Cerebellar cortex (tissue), 1 donor: Measurements from ENCODE around the gene PARP12.

Experiments
- DNase-seq: peaks from one replicate; pipeline ENCODE4 v3.0.0-alpha.2; 2015; ENCODE audit warnings: low spot score

PARP12 gene

GRCh38 chr7:140035400-140036223 lies 27.1 kb downstream of the PARP12 start:
- DNase-seq, result no peak

- no peak for DNase-seq
These were observed 28.3 kb downstream of the PARP12 start for GRCh38 chr7:140034421-140034820.

GRCh38 chr7:140033779-140034363 lies 28.9 kb downstream of the PARP12 start:
- no peak for DNase-seq

GRCh38 chr7:140033036-140033435 lies 29.7 kb downstream of the PARP12 start:
- DNase-seq, result no peak

GRCh38 chr7:140031364-140031763 lies 31.4 kb downstream of the PARP12 start:
- no peak for DNase-seq

- DNase-seq, result no peak
These were observed 33.7 kb downstream of the PARP12 start for GRCh38 chr7:140029072-140029471.

GRCh38 chr7:140028311-140028710 lies 34.4 kb downstream of the PARP12 start:
- no peak for DNase-seq

- no peak for DNase-seq
These were observed 34.9 kb downstream of the PARP12 start for GRCh38 chr7:140027858-140028257.

- no peak for DNase-seq
These were observed 35.8 kb downstream of the PARP12 start for GRCh38 chr7:140026935-140027334.

- DNase-seq, result no peak
These were observed 36.8 kb downstream of the PARP12 start for GRCh38 chr7:140025814-140026433.

GRCh38 chr7:140025241-140025640 lies 37.5 kb downstream of the PARP12 start:
- DNase-seq, result no peak

GRCh38 chr7:140024585-140024984 lies 38.2 kb downstream of the PARP12 start:
- DNase-seq, result no peak

- no peak for DNase-seq
These were observed 39.0 kb downstream of the PARP12 start for GRCh38 chr7:140023728-140024127.

GRCh38 chr7:140022582-140023211 lies 40.1 kb downstream of the PARP12 start:
- DNase-seq, result no peak

- no peak for DNase-seq
These were observed 41.1 kb downstream of the PARP12 start for GRCh38 chr7:140021603-140022002.

GRCh38 chr7:140019606-140020005 lies 43.1 kb downstream of the PARP12 start:
- DNase-seq, result no peak

GRCh38 chr7:140019172-140019571 lies 43.6 kb downstream of the PARP12 start:
- no peak for DNase-seq

GRCh38 chr7:140018125-140019043 lies 44.4 kb downstream of the PARP12 start:
- no peak for DNase-seq

- no peak for DNase-seq
These were observed 45.2 kb downstream of the PARP12 start for GRCh38 chr7:140017543-140017942.

GRCh38 chr7:140017034-140017433 lies 45.7 kb downstream of the PARP12 start:
- no peak for DNase-seq

GRCh38 chr7:140016540-140016939 lies 46.2 kb downstream of the PARP12 start:
- DNase-seq, result no peak
